Thyroid gland (tissue), 4 donors: ENCODE data around the gene MOGAT2.

Experiments used
- CTCF ChIP-seq, 6 experiments: fragments of 200-600 bp in 3 of 6; fragments of 450-650 bp in 3 of 6; sonication (generic) in 3 of 6; IDR thresholded peaks; one replicate each; pipeline ENCODE4 v1.5.1; 2016 to 2019; ENCODE audit warnings: antibody characterized with exemption in 6 of 6, mild to moderate bottlenecking in 2 of 6, inconsistent platforms in 1 of 6, moderate library complexity in 1 of 6
- POLR2A ChIP-seq, 2 donors: fragments of 450-650 bp; IDR thresholded peaks; one replicate each; pipeline ENCODE4 v1.6.1; 2017; ENCODE audit warnings: antibody characterized with exemption in 2 of 2, mild to moderate bottlenecking in 2 of 2, moderate library complexity in 1 of 2

DNA sequence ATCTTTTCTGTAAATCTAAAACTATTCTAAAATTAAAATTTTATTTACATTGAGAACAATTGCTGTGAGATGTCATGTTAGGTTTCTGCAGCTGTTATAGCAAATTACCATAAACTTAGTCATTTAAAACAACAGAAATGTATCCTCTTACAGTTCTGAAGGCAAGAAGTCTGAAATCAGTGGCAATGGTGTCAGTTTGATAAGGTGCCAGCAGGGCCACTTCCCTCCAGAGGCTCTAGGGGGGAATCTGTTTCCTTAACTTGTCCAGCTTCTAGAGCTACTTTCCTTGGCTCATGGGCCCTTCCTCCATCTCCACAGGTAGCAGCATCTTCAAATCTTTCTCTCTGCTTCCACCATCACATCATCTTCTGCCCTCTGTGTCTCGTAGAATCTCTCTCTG is 23.0 kb downstream of the MOGAT2 start:
- TF ChIP-seq CTCF (IDR thresholded peaks at IDR 0.05) (no peak), POLR2A (IDR thresholded peaks at IDR 0.05) (no peak)
